ENCODE results near the gene STK11IP. TPM values are rescaled to one million over a fixed set of nuclear protein-coding genes. Genes with fewer than 3 reads are reported as not detected.

The STK11IP gene
- total and polyA plus RNA-seq, 9 of the 15 experiments (the other 6 are each of a cell fraction or from before 2014, with no cell fraction given) = 0.52 to 21.7 (median 5.6) TPM

DNA sequence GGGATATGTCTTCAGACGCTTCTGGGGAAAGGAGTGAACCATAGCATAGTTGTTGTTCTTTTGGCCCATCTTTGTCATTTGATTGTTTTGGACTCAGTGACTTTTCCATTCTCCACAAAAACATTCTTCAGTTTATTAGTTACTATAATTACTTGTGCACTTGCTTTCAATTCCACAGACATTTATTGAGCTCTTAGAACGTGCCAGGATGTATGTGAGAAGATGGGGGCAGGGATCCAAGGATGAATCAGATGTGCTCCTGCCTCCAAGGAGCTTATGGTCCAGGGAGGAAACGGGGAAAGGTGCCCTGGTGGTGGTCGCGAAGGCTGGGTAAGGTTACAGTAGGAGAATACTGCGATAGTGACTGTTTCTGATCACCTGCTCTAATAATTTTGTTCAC lies 22.9 kb downstream of the STK11IP start (continued):
- TF ChIP-seq, protein P1, sequence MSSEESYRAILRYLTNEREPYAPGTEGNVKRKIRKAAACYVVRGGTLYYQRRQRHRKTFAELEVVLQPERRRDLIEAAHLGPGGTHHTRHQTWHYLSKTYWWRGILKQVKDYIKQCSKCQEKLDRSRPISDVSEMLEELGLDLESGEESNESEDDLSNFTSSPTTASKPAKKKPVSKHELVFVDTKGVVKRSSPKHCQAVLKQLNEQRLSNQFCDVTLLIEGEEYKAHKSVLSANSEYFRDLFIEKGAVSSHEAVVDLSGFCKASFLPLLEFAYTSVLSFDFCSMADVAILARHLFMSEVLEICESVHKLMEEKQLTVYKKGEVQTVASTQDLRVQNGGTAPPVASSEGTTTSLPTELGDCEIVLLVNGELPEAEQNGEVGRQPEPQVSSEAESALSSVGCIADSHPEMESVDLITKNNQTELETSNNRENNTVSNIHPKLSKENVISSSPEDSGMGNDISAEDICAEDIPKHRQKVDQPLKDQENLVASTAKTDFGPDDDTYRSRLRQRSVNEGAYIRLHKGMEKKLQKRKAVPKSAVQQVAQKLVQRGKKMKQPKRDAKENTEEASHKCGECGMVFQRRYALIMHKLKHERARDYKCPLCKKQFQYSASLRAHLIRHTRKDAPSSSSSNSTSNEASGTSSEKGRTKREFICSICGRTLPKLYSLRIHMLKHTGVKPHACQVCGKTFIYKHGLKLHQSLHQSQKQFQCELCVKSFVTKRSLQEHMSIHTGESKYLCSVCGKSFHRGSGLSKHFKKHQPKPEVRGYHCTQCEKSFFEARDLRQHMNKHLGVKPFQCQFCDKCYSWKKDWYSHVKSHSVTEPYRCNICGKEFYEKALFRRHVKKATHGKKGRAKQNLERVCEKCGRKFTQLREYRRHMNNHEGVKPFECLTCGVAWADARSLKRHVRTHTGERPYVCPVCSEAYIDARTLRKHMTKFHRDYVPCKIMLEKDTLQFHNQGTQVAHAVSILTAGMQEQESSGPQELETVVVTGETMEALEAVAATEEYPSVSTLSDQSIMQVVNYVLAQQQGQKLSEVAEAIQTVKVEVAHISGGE (CRISPR knock-in tag; IDR thresholded peaks at IDR 0.05) = no peak
- TF ChIP-seq ZNF507 (tag; conservative IDR thresholded peaks at IDR 0.05) = no peak
- TF ChIP-seq SIN3B (IDR thresholded peaks at IDR 0.05; ENCODE audit: low read depth) = no peak
- no peak for TF ChIP-seq ZNF140 (CRISPR knock-in tag; IDR thresholded peaks at IDR 0.05)
- TF ChIP-seq, protein P2, sequence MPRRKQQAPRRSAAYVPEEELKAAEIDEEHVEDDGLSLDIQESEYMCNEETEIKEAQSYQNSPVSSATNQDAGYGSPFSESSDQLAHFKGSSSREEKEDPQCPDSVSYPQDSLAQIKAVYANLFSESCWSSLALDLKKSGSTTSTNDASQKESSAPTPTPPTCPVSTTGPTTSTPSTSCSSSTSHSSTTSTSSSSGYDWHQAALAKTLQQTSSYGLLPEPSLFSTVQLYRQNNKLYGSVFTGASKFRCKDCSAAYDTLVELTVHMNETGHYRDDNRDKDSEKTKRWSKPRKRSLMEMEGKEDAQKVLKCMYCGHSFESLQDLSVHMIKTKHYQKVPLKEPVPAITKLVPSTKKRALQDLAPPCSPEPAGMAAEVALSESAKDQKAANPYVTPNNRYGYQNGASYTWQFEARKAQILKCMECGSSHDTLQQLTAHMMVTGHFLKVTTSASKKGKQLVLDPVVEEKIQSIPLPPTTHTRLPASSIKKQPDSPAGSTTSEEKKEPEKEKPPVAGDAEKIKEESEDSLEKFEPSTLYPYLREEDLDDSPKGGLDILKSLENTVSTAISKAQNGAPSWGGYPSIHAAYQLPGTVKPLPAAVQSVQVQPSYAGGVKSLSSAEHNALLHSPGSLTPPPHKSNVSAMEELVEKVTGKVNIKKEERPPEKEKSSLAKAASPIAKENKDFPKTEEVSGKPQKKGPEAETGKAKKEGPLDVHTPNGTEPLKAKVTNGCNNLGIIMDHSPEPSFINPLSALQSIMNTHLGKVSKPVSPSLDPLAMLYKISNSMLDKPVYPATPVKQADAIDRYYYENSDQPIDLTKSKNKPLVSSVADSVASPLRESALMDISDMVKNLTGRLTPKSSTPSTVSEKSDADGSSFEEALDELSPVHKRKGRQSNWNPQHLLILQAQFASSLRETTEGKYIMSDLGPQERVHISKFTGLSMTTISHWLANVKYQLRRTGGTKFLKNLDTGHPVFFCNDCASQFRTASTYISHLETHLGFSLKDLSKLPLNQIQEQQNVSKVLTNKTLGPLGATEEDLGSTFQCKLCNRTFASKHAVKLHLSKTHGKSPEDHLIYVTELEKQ (CRISPR knock-in tag; IDR thresholded peaks at IDR 0.05) = no peak
- TF ChIP-seq SPI1 (IDR thresholded peaks at IDR 0.05; ENCODE audit: borderline replicate concordance, low read depth, low read length) = no peak
- TF ChIP-seq RFX5 (IDR thresholded peaks at IDR 0.05; ENCODE audit: low read depth, low read length) = no peak
- TF ChIP-seq EP300 (IDR thresholded peaks at IDR 0.05; ENCODE audit: low read length) = no peak
- TF ChIP-seq KAT2B (IDR thresholded peaks at IDR 0.05; ENCODE audit: low read depth, low read length) = no peak
- no peak for TF ChIP-seq CREB1 (IDR thresholded peaks at IDR 0.05)
- TF ChIP-seq CREB1 (CRISPR knock-in tag; IDR thresholded peaks at IDR 0.05) = no peak

Data from K562 (cell line).